ENCODE results near the gene SUGCT. TPM values are rescaled to one million over a fixed set of nuclear protein-coding genes. Genes with fewer than 3 reads are reported as not detected.

Gene SUGCT
- total RNA-seq, 3 donors from 2014 or later (not counting 1 experiment from before 2014, with no cell fraction given), result 0.40 to 0.59 TPM; not detected in 1

- H3K27me3 Mint-ChIP-seq (ENCODE audit: low read depth in 2 of 2), result peaks cover 9 to 18% of the 10 kb centered on the region in 2 donors
- no peaks in the 10 kb centered on the region for H3K36me3 ChIP-seq (ENCODE audit: control insufficient read depth, insufficient read depth, low read length)
- H3K9me3 ChIP-seq (ENCODE audit: control insufficient read depth, insufficient read depth, low read length), result no peaks in the 10 kb centered on the region
- WGBS (ENCODE audit: insufficient coverage), result 93% methylated on average over 7 of the region's 7 CpGs
- no peak for ATAC-seq
- no peak overlapping the region for H3K4me3 ChIP-seq (ENCODE audit: low read length)
- no peak overlapping the region for H3K27ac ChIP-seq (ENCODE audit: low read length)
- H3K27ac Mint-ChIP-seq, result no peak overlapping the region
- no peaks in the 10 kb centered on the region for H3K27me3 ChIP-seq (ENCODE audit: control insufficient read depth, insufficient read depth, low read length)
- intact Hi-C loops (cut with micrococcal nuclease), result no loop called here
- no peaks in the 10 kb centered on the region for H3K9me3 Mint-ChIP-seq
- H3K4me3 Mint-ChIP-seq, result no peak overlapping the region
- no peaks in the 10 kb centered on the region for H3K4me1 Mint-ChIP-seq
- TF ChIP-seq CTCF (IDR thresholded peaks at IDR 0.05), result no peak
- H3K36me3 Mint-ChIP-seq, result no peaks in the 10 kb centered on the region
- no peak for DNase-seq
- H3K4me1 ChIP-seq (ENCODE audit: control insufficient read depth, insufficient read depth, low read length), result no peaks in the 10 kb centered on the region
Observed at GRCh38 chr7:40204581-40204980, 69.8 kb downstream of the SUGCT start.

DNA sequence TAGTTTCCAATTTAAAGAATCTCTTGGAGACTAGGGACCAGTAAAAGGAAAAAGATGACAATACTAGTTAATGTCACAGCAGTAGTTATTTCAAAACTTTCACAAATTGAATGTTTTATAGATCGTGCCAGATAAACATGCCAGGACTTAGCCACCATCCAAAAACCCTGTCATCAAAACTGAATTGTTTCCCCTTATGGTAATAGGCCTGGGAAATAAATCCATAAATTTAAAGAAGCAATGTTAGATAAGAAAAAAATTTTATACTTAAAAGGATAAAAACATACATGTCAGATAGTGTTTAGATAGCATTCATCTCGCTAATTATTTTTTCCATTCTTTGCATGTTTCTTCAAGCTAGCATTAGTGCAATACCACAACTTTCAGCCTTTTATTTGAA is 71.2 kb downstream of the SUGCT start:
- H3K36me3 Mint-ChIP-seq, result no peaks in the 10 kb centered on the region
- Histone ChIP-seq H3K4me1 (ENCODE audit: control insufficient read depth, insufficient read depth, low read length) (no peaks in the 10 kb centered on the region), H3K27ac (ENCODE audit: low read length) (no peak overlapping the region), H3K4me3 (ENCODE audit: low read length) (no peak overlapping the region), H3K9me3 (ENCODE audit: control insufficient read depth, insufficient read depth, low read length) (no peaks in the 10 kb centered on the region), H3K36me3 (ENCODE audit: control insufficient read depth, insufficient read depth, low read length) (no peaks in the 10 kb centered on the region), H3K27me3 (ENCODE audit: control insufficient read depth, insufficient read depth, low read length) (no peaks in the 10 kb centered on the region)
- H3K27ac Mint-ChIP-seq, result no peak overlapping the region
- no peak for TF ChIP-seq CTCF (IDR thresholded peaks at IDR 0.05)
- H3K27me3 Mint-ChIP-seq (ENCODE audit: low read depth in 2 of 2), result peaks cover 3 to 18% of the 10 kb centered on the region in 2 donors
- no peaks in the 10 kb centered on the region for H3K9me3 Mint-ChIP-seq
- H3K4me1 Mint-ChIP-seq, result no peaks in the 10 kb centered on the region
- no CpG with 5 or more reads among the region's 2 CpGs for WGBS (ENCODE audit: insufficient coverage)
- DNase-seq, result no peak
- no peak overlapping the region for H3K4me3 Mint-ChIP-seq
- intact Hi-C loops (cut with micrococcal nuclease), result no loop called here
- ATAC-seq, result no peak

DNA sequence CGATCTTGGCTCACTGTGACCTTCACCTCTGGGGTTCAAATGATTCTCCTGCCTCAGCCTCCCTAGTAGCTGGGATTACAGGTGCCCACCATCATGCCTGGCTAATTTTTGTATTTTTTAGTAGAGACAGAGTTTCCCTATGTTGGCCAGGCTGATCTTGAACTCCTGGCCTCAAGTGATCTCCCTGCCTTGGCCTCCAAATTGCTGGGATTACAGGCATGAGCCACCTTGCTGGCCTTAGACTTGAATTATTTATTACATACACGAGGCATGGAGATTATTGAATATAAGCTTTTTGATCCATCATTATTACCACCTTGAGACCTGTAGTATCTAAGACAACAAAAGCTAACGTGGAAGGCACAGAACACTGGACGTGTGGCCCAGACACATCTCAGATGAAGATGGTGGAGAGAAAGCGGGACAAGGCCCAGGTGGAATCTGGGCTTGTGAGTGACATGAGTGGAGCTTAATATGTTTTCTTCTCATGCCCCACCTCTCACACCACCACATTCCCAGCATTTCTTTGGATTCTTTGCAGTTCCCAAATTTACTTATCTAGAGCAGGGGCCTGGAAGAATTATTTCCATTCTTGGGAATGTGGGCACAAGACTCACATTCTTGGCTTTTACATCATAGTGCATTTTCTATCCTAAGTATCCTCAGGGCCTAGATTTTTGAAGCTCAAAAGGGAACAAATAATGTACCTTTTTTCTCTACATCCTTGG is 76.6 kb downstream of the SUGCT start:
- 79% methylated on average over 4 of the region's 5 CpGs for WGBS (ENCODE audit: insufficient coverage)
- H3K4me1 Mint-ChIP-seq, result no peaks in the 10 kb centered on the region

More for the DNA sequence above, 76.6 kb downstream of the SUGCT start:
- intact Hi-C loops (cut with micrococcal nuclease), result no loop called here
- H3K27me3 Mint-ChIP-seq (ENCODE audit: low read depth in 2 of 2), result peaks cover 0 to 5% of the 10 kb centered on the region in 2 donors
- Histone ChIP-seq H3K9me3 (ENCODE audit: control insufficient read depth, insufficient read depth, low read length) (no peaks in the 10 kb centered on the region), H3K4me3 (ENCODE audit: low read length) (no peak overlapping the region), H3K36me3 (ENCODE audit: control insufficient read depth, insufficient read depth, low read length) (no peaks in the 10 kb centered on the region), H3K4me1 (ENCODE audit: control insufficient read depth, insufficient read depth, low read length) (no peaks in the 10 kb centered on the region), H3K27ac (ENCODE audit: low read length) (no peak overlapping the region), H3K27me3 (ENCODE audit: control insufficient read depth, insufficient read depth, low read length) (no peaks in the 10 kb centered on the region)
- H3K4me3 Mint-ChIP-seq, result no peak overlapping the region
- no peaks in the 10 kb centered on the region for H3K36me3 Mint-ChIP-seq
- ATAC-seq, result no peak
- no peaks in the 10 kb centered on the region for H3K9me3 Mint-ChIP-seq
- no peak for DNase-seq
- no peak for TF ChIP-seq CTCF (IDR thresholded peaks at IDR 0.05)
- H3K27ac Mint-ChIP-seq, result no peak overlapping the region
